Measurements from ENCODE around the gene LCMT1.

The LCMT1 gene

GRCh38 chr16:25224731-25225319, 113.3 kb downstream of the LCMT1 start:
- no peak overlapping the region for H3K4me3 ChIP-seq (replicated peaks; ENCODE audit: insufficient read depth, low read length)
- no peak for DNase-seq (ENCODE audit: low read depth in 1 of 2, low spot score in 1 of 2)
- no peaks in the 10 kb centered on the region for H3K27me3 ChIP-seq (ENCODE audit: insufficient read depth, poor library complexity, severe bottlenecking)
- TF ChIP-seq REST (IDR thresholded peaks at IDR 0.05; ENCODE audit: insufficient replicate concordance, low read depth): no peak
- no peak for TF ChIP-seq GABPA (IDR thresholded peaks at IDR 0.05; ENCODE audit: low read depth)
- no peak for TF ChIP-seq POLR2AphosphoS5 (IDR thresholded peaks at IDR 0.05; ENCODE audit: low read depth)
- no peak for TF ChIP-seq SPI1 (IDR thresholded peaks at IDR 0.05; ENCODE audit: borderline replicate concordance, low read depth)
- TF ChIP-seq CTCF (IDR thresholded peaks at IDR 0.05; ENCODE audit: insufficient read depth, low read length): no peak
- H3K27ac ChIP-seq (replicated peaks): no peak overlapping the region
